GM18873 (cell line): Measurements from ENCODE around the gene ZCCHC14.

Source experiments
- ATAC-seq: cut with Tn5 transposase; IDR thresholded peaks from one replicate; pipeline ENCODE4 v1.9.1; 2021; ENCODE audit warnings: mild to moderate bottlenecking, moderate library complexity, moderate number of reproducible peaks; ENCODE audit not compliant: unreplicated experiment, low FRiP score

Gene ZCCHC14

GRCh38 chr16:87463722-87464690, 28.8 kb downstream of the ZCCHC14 start:
- no peak for ATAC-seq

DNA sequence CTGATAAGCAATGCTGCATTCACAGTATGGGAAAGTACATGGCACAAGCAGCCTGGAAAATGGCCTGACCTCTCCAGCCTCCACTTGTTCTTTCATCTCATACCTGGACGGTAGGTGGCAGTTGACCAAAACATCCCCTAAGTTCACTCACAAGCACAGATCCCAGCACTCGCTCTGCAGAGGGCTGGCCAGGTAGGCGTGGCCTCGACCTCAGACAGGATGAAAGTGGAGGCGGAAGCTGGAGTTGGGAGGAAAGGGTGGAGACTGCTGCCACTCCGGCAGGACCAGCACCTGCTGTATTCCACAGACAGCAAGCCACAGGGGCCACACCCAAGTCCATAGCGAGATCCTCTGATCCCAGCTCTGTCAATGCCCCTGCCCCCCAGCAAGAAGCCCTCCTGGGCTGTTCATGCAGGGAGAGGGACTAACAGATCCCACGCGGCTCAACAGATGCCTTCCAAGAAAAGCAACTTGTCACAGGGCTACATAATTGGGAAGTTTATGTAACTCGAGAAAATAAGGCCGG, 31.3 kb downstream of the ZCCHC14 start:
- no peak for ATAC-seq

- ATAC-seq: no peak
These were observed 31.9 kb downstream of the ZCCHC14 start for GRCh38 chr16:87460936-87461335.

GRCh38 chr16:87459833-87460232, 33.0 kb downstream of the ZCCHC14 start:
- ATAC-seq: no peak

- no peak for ATAC-seq
These were observed 33.8 kb downstream of the ZCCHC14 start for GRCh38 chr16:87459027-87459426.

GRCh38 chr16:87458424-87458915, 34.4 kb downstream of the ZCCHC14 start:
- ATAC-seq: no peak

GRCh38 chr16:87457709-87458423, 35.0 kb downstream of the ZCCHC14 start:
- no peak for ATAC-seq

- no peak for ATAC-seq
These were observed 35.7 kb downstream of the ZCCHC14 start for GRCh38 chr16:87457061-87457611.

DNA sequence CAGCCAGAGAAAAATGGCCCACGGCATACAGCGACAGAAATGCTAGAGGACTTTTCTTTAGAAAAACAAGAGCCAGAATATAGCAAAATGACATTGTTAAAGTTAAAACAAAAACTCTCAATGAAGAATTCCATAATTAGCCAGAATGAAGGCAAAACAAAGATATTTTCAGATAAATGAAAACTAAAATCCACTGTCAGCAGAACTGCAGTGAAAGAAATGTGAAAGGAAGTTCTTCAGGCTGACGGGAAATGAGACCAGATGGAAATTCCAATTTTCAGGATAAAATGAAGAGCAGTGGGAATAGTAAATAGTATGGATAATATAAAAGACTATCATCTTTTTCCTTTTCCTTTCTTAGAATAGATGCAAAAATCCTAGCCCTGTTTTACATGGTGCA, 38.4 kb downstream of the ZCCHC14 start:
- ATAC-seq: no peak

DNA sequence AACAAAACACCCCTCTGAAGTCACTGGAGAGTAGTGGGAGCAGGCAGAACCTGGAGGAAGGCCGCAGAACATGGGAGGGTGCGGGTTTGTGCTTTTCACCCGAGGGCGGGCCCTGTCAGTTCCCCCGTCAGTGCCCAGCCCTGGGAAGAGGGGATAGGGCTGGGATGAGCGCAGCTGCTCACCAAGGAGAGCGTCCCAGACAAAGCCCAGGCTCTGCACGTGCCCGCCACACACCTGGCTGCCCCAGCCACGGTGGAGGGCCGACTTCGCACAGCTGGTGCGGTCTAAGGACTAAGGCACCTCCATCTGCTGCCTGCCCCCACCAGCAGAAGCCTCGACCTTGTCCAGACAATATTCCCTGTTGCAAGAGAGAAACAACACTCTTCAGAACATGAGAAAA, 39.5 kb downstream of the ZCCHC14 start:
- ATAC-seq: no peak

DNA sequence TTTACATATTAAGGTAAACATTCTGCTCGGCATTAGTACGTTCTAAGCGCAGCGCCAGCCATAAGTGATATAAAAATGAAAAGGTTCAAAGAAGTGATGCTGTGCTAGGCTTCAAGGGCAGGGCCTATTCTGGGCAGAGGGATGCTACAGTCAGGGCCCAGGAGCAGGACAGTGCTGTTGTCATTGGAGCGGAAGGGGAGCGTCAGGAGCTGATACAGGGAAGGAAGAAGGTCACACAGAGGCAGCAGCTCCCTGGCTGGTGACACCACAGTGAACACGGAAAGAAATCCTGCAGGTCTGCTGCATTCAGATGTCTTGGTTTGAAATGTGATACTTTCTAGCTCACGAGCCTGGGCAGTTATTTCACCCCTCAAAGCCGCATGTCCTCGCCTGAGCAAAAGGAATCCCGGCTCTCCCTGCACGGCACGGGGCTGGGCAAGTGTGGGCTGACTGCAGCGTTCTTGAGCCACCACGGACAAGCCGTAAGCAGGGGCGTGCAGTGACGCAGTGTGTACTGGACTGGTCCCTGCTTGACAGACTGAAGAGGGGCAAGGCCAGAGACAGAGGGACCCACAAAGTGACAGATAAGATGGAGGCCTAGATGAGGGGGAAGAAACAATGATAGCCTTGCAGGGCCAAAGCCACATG, 41.1 kb downstream of the ZCCHC14 start:
- ATAC-seq: no peak

DNA sequence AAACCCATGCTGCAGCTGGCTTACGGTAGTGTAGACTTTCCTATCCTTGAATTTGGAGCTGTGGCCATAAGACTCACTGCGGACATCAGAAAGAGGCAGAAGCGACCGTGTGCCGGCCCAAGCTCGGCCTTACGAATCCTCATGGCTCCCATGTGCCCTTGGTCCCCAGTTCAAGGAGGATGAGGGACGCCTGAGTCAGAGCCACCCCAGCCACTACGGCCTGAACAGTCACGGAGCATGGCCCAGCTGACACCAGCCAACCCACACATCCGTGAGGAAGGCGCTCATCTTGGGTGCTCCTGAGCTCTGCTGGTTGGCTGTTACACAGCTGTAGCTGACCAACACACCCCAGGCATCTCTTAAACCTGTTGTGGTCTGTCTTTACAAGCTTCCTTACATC, 44.0 kb downstream of the ZCCHC14 start:
- ATAC-seq: no peak

DNA sequence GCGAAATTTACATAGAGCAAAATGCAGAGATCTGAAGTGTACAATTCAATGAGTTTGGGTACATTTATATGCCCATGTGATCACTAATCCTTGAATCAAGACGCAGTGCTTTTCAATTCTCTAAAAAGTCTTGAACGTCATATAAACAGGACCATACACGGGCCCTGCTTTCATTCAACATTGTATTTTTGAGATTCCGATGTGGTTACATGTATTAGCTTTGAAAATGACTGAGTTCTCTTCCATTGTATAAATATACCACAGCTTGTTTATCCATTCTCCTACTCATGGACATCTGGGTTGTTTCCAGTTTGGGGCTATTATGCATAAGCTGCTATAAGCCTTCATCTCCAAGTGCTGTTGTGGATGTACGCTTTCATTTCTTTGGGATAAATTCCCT, 45.5 kb downstream of the ZCCHC14 start:
- no peak for ATAC-seq

DNA sequence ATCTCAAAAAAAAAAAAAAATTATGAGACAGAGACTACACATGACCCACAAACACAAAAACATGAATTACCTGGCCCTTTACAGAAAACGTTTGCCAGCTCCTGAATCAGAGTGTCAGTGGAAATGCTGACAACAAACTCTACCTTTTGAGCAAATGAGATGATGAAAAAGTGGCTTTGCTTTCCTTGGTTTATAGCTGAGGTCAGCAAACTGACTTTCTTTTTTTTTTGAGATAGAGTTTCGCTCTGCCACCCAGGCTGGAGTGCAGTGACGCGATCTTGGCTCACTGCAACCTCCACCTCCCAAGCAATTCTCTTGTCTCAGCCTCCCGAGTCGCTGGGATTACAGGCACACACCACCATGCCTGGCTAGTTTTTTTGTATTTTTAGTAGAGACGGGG, 46.3 kb downstream of the ZCCHC14 start:
- no peak for ATAC-seq

DNA sequence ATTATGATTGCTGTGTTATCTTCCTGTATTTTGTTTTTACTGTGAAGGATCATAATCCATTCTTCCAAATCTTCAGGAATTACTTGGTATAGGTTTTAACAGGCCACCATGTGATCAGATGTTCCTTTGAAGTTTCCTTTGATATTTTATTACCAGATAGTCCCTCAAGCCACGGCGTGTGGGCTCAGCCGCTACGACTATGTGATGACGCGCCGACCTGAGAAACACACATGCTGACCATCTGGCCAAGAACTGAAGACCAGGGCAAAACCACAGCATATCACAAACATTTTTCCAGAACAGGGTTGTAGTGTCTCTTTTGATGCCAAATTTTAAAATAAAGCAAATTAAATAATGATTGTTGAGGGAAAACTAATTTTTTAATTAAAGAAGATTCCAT, 47.3 kb downstream of the ZCCHC14 start:
- ATAC-seq: no peak

DNA sequence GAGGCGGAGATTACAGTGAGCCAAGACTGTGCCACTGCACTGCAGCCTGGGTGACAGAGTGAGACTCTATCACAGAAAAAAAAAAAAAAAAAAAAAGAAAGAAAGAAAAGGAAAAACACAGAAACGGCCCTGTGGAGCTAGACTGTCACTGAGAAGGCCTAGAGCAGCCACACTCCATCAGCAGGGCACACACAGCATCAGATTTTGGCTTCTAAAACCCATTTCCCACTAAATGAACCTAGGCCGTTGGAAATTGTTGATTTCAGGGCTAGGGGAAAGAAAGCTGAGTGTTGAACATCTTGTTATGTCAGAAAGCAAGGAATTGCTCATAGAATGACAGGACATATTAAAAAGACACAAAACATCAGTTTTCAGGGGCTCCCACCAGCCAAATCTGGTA, 48.9 kb downstream of the ZCCHC14 start:
- no peak for ATAC-seq

DNA sequence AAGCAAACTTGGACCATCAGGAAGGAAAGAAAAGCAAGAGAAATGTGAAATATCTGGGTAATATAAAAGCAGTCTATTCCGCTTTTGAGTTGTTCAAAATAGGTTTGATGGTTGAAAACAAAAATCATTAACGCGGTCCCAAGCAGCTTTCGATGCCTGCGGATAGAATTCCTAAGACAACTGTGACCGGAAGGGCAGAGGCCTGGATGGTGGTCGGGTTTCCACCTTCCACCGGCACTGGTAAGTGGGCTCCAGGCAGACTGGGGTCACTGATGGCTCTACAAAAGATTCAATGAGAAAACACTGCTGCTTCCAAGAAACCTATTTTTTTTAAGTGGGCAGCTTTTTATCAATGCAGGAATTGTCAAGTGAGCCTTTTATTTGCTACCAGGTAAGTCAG, 49.8 kb downstream of the ZCCHC14 start:
- ATAC-seq: no peak

- no peak for ATAC-seq
These were observed 50.2 kb downstream of the ZCCHC14 start for GRCh38 chr16:87442581-87442966.

GRCh38 chr16:87441886-87442580, 50.8 kb downstream of the ZCCHC14 start:
- no peak for ATAC-seq

DNA sequence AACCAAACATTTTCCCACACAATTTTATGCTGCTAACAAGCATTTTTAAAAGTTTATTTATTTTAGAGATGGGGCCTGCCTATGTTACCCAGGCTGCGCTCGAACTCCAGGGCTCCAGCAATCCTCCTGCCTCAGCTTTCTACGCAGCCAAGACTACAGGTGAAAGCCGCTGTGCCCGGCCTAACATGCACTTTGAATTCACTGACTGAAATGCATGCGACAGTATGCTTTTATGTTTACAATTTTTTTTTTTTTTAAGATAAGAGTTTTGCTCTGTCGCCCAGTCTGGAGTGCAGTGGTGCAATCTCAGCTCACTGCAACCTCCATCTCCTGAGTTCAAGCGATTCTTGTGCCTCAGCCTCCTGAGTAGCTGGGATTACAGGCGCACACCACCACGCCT, 52.9 kb downstream of the ZCCHC14 start:
- no peak for ATAC-seq
